GM11168 (cell line): ENCODE measurements around the gene EIF4A2.

Experiments used
- in situ Hi-C: fragments of 300-500 bp; cut with MboI; formaldehyde crosslinking; loops from one replicate; pipeline ENCODE4 v1.12.0; 2022; ENCODE audit warnings: low sequenced_read_pairs; ENCODE audit not compliant: unreplicated experiment

EIF4A2 gene

DNA sequence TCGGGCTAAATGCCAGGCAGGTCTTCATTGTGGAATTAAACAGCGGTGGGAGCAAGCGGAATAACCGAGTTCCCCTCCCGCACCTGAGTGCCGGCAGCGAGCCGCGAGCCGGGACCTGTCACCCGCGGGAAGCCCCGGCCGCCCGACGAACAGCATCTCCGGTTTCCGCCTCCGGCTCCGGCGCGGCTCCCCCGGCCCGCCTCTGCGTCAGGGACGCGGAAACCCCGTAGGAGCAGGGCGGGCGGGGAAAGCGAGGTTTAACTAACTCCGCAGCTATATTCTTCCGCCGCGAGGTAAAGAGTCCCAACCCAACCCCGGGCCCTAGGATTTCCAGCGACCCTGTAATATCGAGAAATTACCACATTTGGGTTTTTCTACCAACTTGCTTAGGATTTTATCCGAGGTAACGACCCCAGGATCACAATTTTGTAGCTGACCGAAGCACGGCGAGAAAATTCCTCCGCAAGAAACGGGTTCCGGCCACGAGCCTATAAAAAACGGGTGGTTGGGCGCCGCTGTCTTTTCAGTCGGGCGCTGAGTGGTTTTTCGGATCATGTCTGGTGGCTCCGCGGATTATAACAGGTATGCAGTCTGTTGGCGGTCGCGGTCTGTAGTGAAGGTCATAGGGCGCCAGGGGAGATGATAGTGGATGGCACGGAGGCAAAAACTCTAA lies at the start of gene EIF4A2:
Gene EIF4A2, plus strand, starts transcription at position 520 of the 673 bp plus-strand sequence. Its CDS starts 34 bp downstream, at position 554.
- in situ Hi-C loops = no loop called here

DNA sequence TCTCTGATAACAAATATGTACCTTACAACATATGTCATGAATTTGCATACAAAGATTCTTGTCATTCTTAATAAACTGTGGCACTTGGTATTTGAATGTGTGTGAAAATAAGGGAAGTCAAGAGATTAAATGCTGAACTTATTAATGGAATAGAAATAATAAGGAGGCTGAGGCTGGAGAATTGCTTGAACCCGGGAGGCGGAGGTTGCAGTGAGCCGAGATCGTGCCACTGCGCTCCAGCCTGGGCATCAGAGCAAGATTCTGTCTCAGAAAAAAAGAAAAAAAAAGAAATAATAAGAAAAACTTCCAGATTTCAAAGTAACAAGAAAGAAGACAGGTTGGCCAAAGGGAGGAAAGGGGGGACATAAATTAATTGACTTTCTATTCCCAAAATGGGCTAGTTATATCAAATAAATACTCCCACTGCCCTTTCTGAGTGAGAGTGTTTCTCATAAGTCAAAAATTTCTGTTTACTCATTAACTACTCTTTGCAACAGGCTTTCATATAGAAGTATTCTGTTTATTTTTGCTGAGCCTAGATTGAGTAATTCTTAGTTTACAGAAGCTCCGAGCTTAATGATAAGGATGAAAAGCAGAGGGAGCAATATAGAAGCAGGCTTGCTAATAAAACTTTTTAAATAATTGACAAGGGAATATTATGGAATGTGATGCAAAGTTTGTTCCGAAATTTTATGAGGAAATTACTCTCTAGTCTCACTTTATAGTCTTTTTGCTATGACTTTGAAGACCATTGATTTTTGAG lies 40.6 kb upstream of the EIF4A2 start:
- in situ Hi-C loops = no loop called here

DNA sequence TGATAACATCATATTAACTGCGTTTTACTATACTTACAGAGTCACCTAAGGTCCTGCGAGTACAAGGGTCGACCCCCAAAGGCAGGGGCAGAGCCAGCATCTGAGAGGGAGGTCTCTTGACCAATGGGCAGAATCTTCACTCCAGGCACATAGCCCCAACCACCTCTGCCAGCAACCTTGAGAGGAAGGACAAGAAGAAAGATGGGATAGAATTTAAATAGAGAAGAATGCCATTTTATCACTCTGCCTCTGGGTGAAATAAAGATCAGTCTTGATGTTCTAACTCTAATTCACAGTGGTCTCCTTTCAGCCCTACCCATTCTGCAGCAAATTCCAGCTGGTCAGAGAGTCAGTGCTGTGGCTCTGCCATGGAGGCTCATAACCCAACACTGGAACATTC lies 39.7 kb upstream of the EIF4A2 start:
- in situ Hi-C loops = no loop called here

DNA sequence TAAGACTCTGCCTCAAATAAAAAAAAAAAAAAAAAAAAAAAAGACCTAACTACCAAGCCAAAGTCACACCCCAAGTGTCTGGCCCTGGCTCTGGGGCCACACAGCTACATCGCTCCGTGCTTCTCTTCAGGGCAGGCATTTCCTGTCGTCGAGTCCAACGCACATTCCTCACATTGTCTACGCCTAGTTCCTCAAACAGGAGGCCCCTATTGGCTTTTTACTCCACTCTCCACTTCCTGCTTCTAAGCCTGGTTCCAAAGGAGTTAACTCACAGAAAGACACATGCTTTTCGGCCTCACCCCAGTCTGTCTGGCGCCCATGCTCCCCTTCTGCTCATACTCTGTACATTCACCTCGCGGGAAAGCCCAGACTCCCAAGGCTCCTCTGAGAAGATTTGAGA lies 37.4 kb upstream of the EIF4A2 start:
- in situ Hi-C loops = no loop called here

DNA sequence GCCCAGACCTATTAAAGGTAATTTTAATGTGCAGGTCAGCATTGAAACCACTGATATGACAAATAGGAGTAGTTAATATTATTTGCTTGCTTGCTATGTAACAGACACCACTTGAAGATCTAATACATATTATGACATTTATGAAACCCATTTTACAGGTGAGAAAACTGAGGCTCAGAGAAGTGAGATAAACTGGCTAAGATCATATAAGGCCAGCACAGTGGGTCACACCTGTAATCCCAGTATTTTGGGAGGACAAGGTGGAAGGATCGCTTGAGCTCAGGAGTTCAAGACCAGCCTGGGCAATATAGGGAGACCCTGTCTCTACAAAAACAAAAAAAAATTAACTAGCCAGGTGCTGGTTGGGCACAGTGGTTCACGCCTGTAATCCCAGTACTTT lies 33.1 kb upstream of the EIF4A2 start:
- in situ Hi-C loops = no loop called here

- in situ Hi-C loops = no loop called here
Observed at GRCh38 chr3:186751480-186751879, 31.9 kb upstream of the EIF4A2 start.

- in situ Hi-C loops = no loop called here
Observed at GRCh38 chr3:186754006-186754405, 29.4 kb upstream of the EIF4A2 start.

DNA sequence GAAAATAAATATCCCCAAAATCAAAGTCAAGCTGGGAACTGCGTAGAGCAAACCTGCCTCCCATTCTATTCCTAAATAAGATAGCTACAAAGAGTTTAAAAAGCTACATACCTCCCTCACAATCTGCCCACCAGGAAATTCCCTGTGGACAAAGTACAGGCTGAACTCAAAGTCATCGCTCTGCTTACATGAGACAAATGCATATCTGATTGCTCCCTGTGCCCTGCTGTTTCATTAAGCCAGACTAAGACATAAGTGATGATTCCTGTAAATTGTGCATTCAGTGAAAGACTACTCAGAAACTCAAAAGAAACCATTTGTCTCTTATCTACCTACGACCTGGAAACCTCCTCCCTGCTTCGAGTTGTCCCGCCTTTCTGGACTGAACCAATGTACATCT lies 28.5 kb upstream of the EIF4A2 start:
- in situ Hi-C loops = no loop called here

DNA sequence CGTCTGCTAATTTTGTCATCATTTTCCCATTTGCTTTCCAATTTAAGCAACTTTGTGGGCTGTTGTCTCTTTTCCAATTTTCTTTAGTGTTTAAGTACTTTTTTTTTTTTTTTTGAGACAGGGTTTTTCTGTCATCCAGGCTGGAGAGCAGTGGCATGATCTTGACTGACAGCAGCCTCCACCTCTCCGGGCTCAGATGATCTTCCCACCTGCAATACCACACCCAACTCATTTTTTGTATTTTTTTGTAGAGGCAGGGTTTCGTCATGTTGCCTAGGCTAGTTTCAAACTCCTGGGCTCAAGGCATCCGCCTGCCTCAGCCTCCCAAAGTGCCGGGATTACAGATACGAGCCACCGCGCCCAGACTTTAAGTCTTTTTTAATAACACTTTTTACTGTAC lies 26.2 kb upstream of the EIF4A2 start:
- in situ Hi-C loops = no loop called here

GRCh38 chr3:186757686-186758220 lies 25.6 kb upstream of the EIF4A2 start:
- in situ Hi-C loops = no loop called here

DNA sequence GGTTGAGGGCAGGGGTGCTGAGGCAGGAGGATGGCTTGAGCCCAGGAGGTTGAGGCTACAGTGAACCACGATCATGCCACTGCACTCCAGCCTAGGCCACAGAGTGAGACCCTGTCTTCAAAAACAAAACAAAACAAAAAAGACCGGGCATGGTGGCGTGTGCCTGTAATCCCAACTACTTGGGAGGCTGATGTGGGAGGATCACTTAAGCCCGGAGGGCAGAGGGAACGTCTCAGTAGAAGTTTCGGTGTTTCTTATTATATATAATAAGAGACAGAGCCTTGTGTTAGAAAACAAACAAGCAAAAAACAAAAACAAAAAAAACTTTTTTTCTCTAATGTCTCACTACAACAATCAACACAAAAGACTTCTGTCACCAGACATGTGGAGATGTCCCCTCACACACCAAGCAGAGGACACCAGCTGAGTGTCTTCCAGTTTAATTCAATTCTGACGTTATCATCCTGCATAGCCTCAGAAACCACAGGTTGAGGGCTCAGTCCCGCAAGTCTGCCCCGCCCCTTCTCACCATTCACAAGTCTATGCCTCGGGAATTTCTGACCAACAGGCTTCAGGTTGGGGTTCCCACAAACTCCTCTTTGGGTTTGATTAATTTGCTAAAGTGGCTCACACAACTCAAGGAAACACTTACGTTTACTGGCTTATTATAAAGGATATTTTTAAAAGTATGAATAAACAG lies 24.0 kb upstream of the EIF4A2 start:
- in situ Hi-C loops = no loop called here

DNA sequence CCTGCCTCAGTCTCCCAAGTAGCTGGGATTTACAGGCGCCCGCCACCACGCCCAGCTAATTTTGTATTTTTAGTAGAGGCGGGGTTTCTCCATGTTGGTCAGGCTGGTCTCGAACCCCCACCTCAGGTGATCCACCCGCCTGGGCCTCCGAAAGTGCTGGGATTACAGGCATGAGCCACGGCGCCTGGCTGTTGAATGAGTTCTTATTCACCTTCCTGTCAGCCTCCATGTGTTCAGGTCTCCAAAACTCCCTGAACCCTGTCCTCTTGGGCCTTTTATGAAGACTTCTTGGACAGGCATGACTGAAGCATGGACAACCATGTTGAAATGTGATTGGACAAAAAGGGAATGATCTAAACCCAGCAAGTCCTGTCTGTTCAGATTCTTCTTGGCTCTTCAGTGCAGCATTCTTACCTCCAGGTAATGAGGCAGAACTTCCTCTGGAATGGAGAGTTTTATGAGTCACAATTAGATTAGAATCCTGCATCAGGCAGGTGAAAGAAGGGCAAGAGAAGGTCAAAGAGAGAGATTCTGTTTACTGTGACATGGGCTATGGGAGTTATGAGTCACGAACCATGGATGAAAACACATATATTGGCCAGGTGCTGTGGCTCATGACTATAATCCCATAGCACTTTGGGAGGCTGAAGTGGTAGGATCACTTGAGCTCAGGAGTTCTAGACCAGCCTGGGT lies 23.1 kb upstream of the EIF4A2 start:
- in situ Hi-C loops = no loop called here

- in situ Hi-C loops = no loop called here
Observed at GRCh38 chr3:186760897-186761447, 22.4 kb upstream of the EIF4A2 start.

- in situ Hi-C loops = no loop called here
Observed at GRCh38 chr3:186772281-186772694, 11.1 kb upstream of the EIF4A2 start.

GRCh38 chr3:186772701-186773417 lies 10.5 kb upstream of the EIF4A2 start:
- in situ Hi-C loops = no loop called here

- in situ Hi-C loops = no loop called here
Observed at GRCh38 chr3:186775999-186776398, 7.4 kb upstream of the EIF4A2 start.

GRCh38 chr3:186779204-186779603 lies 4.2 kb upstream of the EIF4A2 start:
- in situ Hi-C loops = no loop called here

- in situ Hi-C loops = no loop called here
Observed at GRCh38 chr3:186782542-186783057, 777 bp upstream of the EIF4A2 start.
